Common myeloid progenitor, CD34-positive (primary cell): Measurements from ENCODE around the gene PLA2G15.
"Not testable (repeated sequence)": the region's sequence is repeated elsewhere in the genome, so short reads cannot be mapped to it uniquely, and the experiment has no call there.

ENCODE experiments used
- CTCF ChIA-PET: fragments of 350-600 bp; sonication (Branson Sonifier 250); formaldehyde crosslinking; loops from one replicate; lab custom pipeline; 2021; ENCODE audit warnings: antibody characterized with exemption; lab: Charles Lee
- POLR2A ChIA-PET: fragments of 350-600 bp; sonication (Branson Sonifier 250); formaldehyde crosslinking; loops from one replicate; lab custom pipeline; 2021; ENCODE audit warnings: antibody characterized with exemption; lab: Charles Lee
- DNase-seq, 3 donors: peaks; one replicate each; pipeline versions ENCODE4 v3.0.0 to v3.0.0-alpha.2; 2013
- H3K27ac ChIP-seq, 2 experiments: 1 replicate in 1 of 2; 2 replicates in 1 of 2; pipeline ENCODE4 v1.7.0; 2013; ENCODE audit warnings: inconsistent platforms in 2 of 2, low read length in 2 of 2, mild to moderate bottlenecking in 2 of 2, low read depth in 1 of 2, moderate library complexity in 1 of 2; ENCODE audit not compliant: severe bottlenecking in 2 of 2, insufficient read depth in 1 of 2, poor library complexity in 1 of 2
- H3K27me3 ChIP-seq, 5 experiments: replicated peaks in 2 of 5; 1 replicate in 3 of 5; 2 replicates in 2 of 5; pipeline versions ENCODE4 v1.6.1 to v1.7.0; 2013; ENCODE audit warnings: low read length in 4 of 5, mild to moderate bottlenecking in 2 of 5, moderate library complexity in 2 of 5, inconsistent platforms in 1 of 5; ENCODE audit not compliant: insufficient read depth in 5 of 5, control insufficient read depth in 4 of 5
- H3K36me3 ChIP-seq, 4 experiments: 1 replicate in 2 of 4; 2 replicates in 2 of 4; pipeline versions ENCODE4 v1.6.1 to v1.7.0; 2013; ENCODE audit warnings: low read length in 3 of 4, control low read depth in 1 of 4, mild to moderate bottlenecking in 1 of 4; ENCODE audit not compliant: control insufficient read depth in 4 of 4, insufficient read depth in 4 of 4
- H3K4me1 ChIP-seq, 4 experiments: 1 replicate in 3 of 4; 2 replicates in 1 of 4; pipeline versions ENCODE4 v1.6.1 to v1.7.1; 2013; ENCODE audit warnings: low read length in 3 of 4, mild to moderate bottlenecking in 3 of 4, control low read depth in 1 of 4, inconsistent platforms in 1 of 4, moderate library complexity in 1 of 4; ENCODE audit not compliant: control insufficient read depth in 4 of 4, insufficient read depth in 4 of 4; ENCODE audit errors: control extremely low read depth in 1 of 4
- H3K4me3 ChIP-seq, 7 experiments: 1 replicate in 4 of 7; 2 replicates in 3 of 7; pipeline versions ENCODE4 v1.5.1 to v1.7.0; 2013; ENCODE audit warnings: mild to moderate bottlenecking in 7 of 7, low read length in 6 of 7, moderate library complexity in 6 of 7, inconsistent platforms in 2 of 7, low read depth in 2 of 7, control low read depth in 1 of 7; ENCODE audit not compliant: insufficient read depth in 4 of 7, control insufficient read depth in 1 of 7; ENCODE audit errors: extremely low read depth in 1 of 7
- H3K9me3 ChIP-seq, 5 experiments: 1 replicate in 4 of 5; 2 replicates in 1 of 5; pipeline versions ENCODE4 v1.6.1 to v1.7.1; 2013; ENCODE audit warnings: low read length in 4 of 5, mild to moderate bottlenecking in 2 of 5, inconsistent platforms in 1 of 5, low read depth in 1 of 5, moderate library complexity in 1 of 5; ENCODE audit not compliant: control insufficient read depth in 4 of 5, insufficient read depth in 2 of 5; ENCODE audit errors: control extremely low read depth in 1 of 5
- WGBS: methylation state at CpG from one replicate; pipeline ENCODE4 v1.1.5; 2013; ENCODE audit not compliant: insufficient coverage; 5-methylcytosine and 5-hydroxymethylcytosine counted together

PLA2G15 gene

DNA sequence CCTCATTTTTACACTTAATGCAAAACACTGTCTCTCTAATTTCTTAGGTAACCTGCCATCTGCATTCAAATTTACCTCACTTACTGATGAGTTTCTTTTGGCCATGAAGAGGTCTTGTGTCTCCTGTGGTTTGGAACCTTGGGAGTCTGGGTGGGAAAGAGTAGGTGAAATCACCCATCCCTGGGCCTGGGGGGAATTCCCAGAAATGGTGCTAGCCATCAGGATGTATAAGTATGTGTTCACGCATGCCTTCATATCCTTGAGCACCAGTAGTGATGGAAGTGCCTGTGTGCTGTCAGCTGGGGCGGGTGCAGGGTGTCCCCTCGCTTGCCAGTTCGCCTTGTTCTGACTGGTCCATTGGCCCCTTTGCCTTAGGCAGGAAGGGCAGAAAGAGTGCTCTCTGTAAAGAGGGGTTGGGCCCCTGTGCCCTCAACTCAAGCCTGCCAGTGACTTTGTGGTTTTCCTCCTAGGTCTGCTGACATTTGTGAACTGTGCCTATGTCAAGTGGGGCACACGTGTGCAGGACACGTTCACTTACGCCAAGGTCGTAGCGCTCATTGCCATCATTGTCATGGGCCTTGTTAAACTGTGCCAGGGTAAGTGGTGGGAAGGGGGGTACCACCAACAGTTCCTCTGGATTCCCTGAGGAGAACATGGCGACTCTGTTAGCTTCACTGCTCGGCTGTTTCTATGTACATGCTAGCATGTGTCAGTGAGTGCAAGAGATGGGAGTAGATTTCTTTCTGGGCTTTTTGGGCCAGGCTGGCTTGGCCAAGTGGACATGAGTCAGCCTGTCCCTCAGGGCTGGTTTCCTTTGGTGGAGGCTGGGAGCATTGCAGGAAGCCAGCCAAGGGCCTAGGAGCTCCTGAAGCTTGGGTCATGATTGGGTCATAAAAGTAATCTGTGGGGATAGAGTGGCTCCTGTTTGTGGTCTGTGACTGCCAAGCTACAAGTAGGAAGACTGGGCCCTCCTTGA lies 42.4 kb downstream of the PLA2G15 start:
- ChIA-PET CTCF (interaction anchor here (0.6 to 5.7 kb wide), 4 partner anchors 13 to 1056 kb away, joined by 3 to 41 read pairs (median 4); partner anchors contain the start of gene SLC7A6), POLR2A (interaction anchor here (1.9 kb wide), 1 partner anchor 24 kb away, joined by 7 read pairs; the partner anchor contains the start of gene SLC7A6)
- H3K9me3 ChIP-seq, result no peaks in the 10 kb centered on the region
- H3K27me3 ChIP-seq, result no peaks in the 10 kb centered on the region
- 34% methylated on average over 9 of the region's 11 CpGs for WGBS
- peak overlapping the region in 3 of 7 experiments; percentile 12 to 22 (median 17) for H3K4me3 ChIP-seq
- peaks cover 47 to 95% (median 88%) of the 10 kb centered on the region in 4 experiments for H3K4me1 ChIP-seq
- DNase-seq, result peak in 2 of 3 donors; percentile 49 to 74
- H3K27ac ChIP-seq, result peak overlapping the region in 1 of 2 experiments; percentile 18
- H3K36me3 ChIP-seq, result peaks cover 4 to 50% (median 18%) of the 10 kb centered on the region in 4 experiments

DNA sequence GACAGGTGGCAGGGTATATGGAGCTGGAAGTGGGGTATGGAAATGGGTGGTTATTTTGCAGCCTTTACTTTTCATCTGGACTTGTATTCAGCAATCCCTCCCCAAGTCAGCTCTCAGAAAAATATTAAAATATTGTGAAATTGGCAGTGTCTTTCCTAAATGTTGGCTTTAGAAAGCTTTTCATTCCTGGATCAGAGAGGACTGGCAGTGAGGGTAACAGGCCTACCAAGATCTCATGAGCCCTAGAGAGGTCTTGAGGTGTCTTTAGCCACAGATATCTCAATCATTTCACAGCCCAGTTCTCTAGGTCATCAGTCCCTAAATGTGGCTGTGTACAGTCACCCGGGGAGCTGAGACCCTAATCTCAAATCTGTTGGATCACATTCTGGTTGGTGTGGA lies 43.1 kb downstream of the PLA2G15 start:
- POLR2A ChIA-PET, result interaction anchor here (1.9 kb wide), 1 partner anchor 24 kb away, joined by 7 read pairs; the partner anchor contains the start of gene SLC7A6
- peaks cover 6 to 52% (median 22%) of the 10 kb centered on the region in 4 experiments for H3K36me3 ChIP-seq
- DNase-seq, result no peak
- H3K9me3 ChIP-seq, result no peaks in the 10 kb centered on the region
- peak overlapping the region in 1 of 2 experiments; percentile 18 for H3K27ac ChIP-seq
- no peak overlapping the region for H3K4me3 ChIP-seq
- no CpG with 5 or more reads among the region's 1 CpG for WGBS
- H3K27me3 ChIP-seq, result no peaks in the 10 kb centered on the region
- H3K4me1 ChIP-seq, result peaks cover 43 to 88% (median 83%) of the 10 kb centered on the region in 4 experiments
- CTCF ChIA-PET, result interaction anchor here (1.4 to 5.7 kb wide), 3 partner anchors 8 to 27 kb away, joined by 4 to 41 read pairs (median 5); partner anchors contain the start of gene SLC7A6

DNA sequence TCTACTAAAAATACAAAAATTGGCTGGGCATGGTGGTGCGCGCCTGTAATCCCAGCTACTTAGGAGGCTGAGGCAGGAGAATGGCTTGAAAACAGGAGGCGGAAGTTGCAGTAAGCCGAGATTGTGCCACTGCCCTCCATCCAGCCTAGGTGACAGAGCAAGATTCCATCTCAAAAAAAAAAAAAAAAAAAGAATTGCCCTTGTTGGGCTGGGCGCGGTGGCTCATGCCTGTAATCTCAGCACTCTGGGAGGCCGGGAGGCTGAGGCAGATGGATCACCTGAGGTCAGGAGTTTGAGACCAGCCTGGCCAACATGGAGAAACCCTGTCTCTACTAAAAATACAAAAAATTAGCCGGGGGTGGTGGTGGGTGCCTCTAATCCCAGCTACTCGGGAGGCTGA lies 43.6 kb downstream of the PLA2G15 start:
- H3K36me3 ChIP-seq, result peaks cover 6 to 53% (median 26%) of the 10 kb centered on the region in 4 experiments
- H3K4me1 ChIP-seq, result peaks cover 38 to 83% (median 77%) of the 10 kb centered on the region in 4 experiments
- not testable (repeated sequence) for H3K9me3 ChIP-seq, H3K27ac ChIP-seq, H3K27me3 ChIP-seq, DNase-seq, H3K4me3 ChIP-seq
- ChIA-PET POLR2A (interaction anchor here (1.1 kb wide), 1 partner anchor 25 kb away, joined by 4 read pairs; the partner anchor contains the start of gene SLC7A6), CTCF (interaction anchor here (0.7 to 5.7 kb wide), 7 partner anchors 9 to 31 kb away, joined by 3 to 41 read pairs (median 4); partner anchors contain the start of genes PRMT7, SLC7A6 and SLC7A6OS)
- WGBS, result 83% methylated on average over 9 of the region's 9 CpGs

DNA sequence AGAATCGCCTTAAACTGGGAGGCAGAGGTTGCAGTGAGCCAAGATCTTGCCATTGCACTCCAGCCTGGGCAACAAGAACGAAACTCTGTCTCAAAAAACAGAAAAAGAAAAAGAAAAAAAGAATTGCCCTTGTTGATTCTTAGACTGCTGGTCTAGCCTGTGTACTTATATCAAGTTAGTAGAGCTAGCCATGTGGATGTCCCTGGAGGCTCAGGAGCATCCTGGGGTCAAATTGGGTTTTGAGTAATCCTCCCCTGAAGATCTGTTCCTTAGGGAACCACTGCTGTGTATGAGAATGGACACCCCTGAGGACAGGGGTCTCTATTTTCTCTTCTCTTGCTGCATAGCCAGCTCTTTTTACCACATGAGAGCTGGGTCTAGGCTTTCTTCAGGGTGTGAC lies 44.0 kb downstream of the PLA2G15 start:
- Histone ChIP-seq H3K27ac (peak overlapping the region in 1 of 2 experiments; percentile 62), H3K4me3 (no peak overlapping the region), H3K4me1 (peaks cover 37 to 79% (median 73%) of the 10 kb centered on the region in 4 experiments), H3K27me3 (no peaks in the 10 kb centered on the region), H3K9me3 (no peaks in the 10 kb centered on the region), H3K36me3 (peaks cover 6 to 55% (median 29%) of the 10 kb centered on the region in 4 experiments)
- WGBS, result 100% methylated on average over 1 of the region's 2 CpGs
- POLR2A ChIA-PET, result interaction anchor here (0.6 to 1.1 kb wide), 3 partner anchors 10 to 25 kb away, joined by 3 to 4 read pairs (median 4); partner anchors contain the start of gene SLC7A6
- CTCF ChIA-PET, result interaction anchor here (0.5 to 5.7 kb wide), 10 partner anchors 9 to 473 kb away, joined by 3 to 41 read pairs (median 4); partner anchors contain the start of genes PRMT7, SLC7A6 and SLC7A6OS
- DNase-seq, result no peak

DNA sequence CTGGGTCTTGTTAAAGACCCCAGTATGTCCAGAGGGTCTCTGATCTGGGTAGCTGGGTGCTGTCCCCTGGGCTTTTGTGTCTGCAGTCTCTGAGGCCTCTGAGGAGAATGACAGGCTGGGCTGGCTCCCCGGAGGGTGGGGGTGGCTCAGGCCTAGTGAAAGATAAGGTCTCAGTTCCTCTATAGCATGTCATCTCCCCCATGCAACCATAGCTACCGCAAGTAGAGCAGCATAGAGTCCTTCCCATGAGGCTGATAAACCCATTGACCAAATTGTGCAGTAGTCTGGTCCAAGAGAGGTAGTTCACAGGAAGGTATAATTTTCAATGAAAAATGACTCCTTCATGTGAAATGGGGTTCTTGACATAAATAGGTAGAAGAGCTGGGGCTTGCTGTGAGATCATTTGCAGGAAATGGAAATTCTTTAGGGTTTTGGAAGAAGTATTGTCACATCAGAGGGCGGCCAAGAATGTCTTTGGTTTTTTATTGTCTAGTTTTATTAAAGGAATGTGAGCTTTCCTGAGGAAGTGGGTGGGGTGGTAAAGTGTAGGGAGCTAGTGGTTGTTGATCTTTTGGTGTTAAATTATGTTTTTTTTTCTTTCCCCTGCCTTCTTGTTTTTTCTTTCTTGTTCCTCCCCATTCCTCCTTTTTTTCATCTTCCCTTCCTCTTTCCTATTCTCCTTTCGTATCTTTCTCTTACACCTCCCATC lies 44.6 kb downstream of the PLA2G15 start:
- Histone ChIP-seq H3K9me3 (no peaks in the 10 kb centered on the region), H3K4me3 (peak overlapping the region in 3 of 7 experiments; percentile 23 to 59 (median 25)), H3K4me1 (peaks cover 32 to 73% (median 67%) of the 10 kb centered on the region in 4 experiments), H3K36me3 (peaks cover 6 to 61% (median 33%) of the 10 kb centered on the region in 4 experiments), H3K27me3 (no peaks in the 10 kb centered on the region), H3K27ac (peak overlapping the region in 1 of 2 experiments; percentile 62)
- POLR2A ChIA-PET, result interaction anchor here (0.6 to 1.1 kb wide), 4 partner anchors 11 to 26 kb away, joined by 3 to 4 read pairs (median 4); partner anchors contain the start of genes PRMT7, SLC7A6 and SLC7A6OS
- WGBS, result 15% methylated on average over 1 of the region's 4 CpGs
- CTCF ChIA-PET, result interaction anchor here (0.5 to 5.7 kb wide), 11 partner anchors 10 to 473 kb away, joined by 3 to 41 read pairs (median 4); partner anchors contain the start of genes PRMT7, SLC7A6 and SLC7A6OS
- peak in 2 of 3 donors; percentile 74 to 85 for DNase-seq

DNA sequence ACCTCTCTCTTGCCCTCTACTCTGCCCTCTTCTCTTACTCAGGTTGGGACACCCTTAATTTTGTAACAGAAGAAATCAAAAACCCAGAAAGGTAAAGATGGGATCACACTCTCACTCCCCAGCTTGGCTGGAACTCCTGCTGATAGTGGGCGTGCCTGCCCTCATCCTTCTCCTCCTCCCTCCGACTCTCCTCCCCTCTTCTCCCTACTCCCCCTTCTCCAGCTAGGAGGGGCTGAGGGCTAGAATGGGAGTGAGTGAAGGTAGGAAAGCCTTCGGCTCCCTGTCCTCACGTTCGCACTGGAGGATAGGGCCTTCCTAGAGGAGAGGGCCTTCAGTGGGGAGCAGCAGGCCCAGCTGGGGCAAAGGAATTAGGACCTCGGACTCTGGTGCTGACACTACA lies 45.3 kb downstream of the PLA2G15 start:
- 100% methylated on average over 1 of the region's 6 CpGs for WGBS

More for the DNA sequence above, 45.3 kb downstream of the PLA2G15 start:
- Histone ChIP-seq H3K27me3 (no peaks in the 10 kb centered on the region), H3K36me3 (peaks cover 6 to 67% (median 37%) of the 10 kb centered on the region in 4 experiments), H3K27ac (peak overlapping the region in 1 of 2 experiments; percentile 62), H3K9me3 (no peaks in the 10 kb centered on the region), H3K4me1 (peaks cover 28 to 66% (median 61%) of the 10 kb centered on the region in 4 experiments), H3K4me3 (peak overlapping the region in 3 of 7 experiments; percentile 23 to 59 (median 25))
- ChIA-PET CTCF (interaction anchor here (1.5 to 5.7 kb wide), 7 partner anchors 10 to 33 kb away, joined by 4 to 41 read pairs (median 8); partner anchors contain the start of gene SLC7A6), POLR2A (no interaction called here)
- no peak for DNase-seq
